HL-60 (cell line): Measurements from ENCODE around the gene HS6ST3.

Experiments used
- CTCF ChIP-seq: IDR thresholded peaks from one replicate; pipeline ENCODE4 v1.5.1; 2011; ENCODE audit warnings: low read length, control low read depth, inconsistent platforms; ENCODE audit not compliant: insufficient read depth
- SPI1 ChIP-seq: IDR thresholded peaks from 2 replicates; pipeline ENCODE4 v1.6.1; 2012; ENCODE audit warnings: low read depth, mild to moderate bottlenecking, borderline replicate concordance
- TF ChIP-seq, protein P1 (sequence below): IDR thresholded peaks from 2 replicates; pipeline ENCODE4 v1.6.1; 2012; ENCODE audit warnings: low read depth; ENCODE audit not compliant: insufficient replicate concordance

GRCh38 chr13:96804174-96804573 is 714.3 kb downstream of the HS6ST3 start:
- TF ChIP-seq CTCF (no peak), SPI1 (no peak)
- TF ChIP-seq, protein P1, sequence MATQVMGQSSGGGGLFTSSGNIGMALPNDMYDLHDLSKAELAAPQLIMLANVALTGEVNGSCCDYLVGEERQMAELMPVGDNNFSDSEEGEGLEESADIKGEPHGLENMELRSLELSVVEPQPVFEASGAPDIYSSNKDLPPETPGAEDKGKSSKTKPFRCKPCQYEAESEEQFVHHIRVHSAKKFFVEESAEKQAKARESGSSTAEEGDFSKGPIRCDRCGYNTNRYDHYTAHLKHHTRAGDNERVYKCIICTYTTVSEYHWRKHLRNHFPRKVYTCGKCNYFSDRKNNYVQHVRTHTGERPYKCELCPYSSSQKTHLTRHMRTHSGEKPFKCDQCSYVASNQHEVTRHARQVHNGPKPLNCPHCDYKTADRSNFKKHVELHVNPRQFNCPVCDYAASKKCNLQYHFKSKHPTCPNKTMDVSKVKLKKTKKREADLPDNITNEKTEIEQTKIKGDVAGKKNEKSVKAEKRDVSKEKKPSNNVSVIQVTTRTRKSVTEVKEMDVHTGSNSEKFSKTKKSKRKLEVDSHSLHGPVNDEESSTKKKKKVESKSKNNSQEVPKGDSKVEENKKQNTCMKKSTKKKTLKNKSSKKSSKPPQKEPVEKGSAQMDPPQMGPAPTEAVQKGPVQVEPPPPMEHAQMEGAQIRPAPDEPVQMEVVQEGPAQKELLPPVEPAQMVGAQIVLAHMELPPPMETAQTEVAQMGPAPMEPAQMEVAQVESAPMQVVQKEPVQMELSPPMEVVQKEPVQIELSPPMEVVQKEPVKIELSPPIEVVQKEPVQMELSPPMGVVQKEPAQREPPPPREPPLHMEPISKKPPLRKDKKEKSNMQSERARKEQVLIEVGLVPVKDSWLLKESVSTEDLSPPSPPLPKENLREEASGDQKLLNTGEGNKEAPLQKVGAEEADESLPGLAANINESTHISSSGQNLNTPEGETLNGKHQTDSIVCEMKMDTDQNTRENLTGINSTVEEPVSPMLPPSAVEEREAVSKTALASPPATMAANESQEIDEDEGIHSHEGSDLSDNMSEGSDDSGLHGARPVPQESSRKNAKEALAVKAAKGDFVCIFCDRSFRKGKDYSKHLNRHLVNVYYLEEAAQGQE: no peak
